Measurements from ENCODE around the gene INTS2. TPM values are rescaled to one million over a fixed set of nuclear protein-coding genes. Genes with fewer than 3 reads are reported as not detected.

Gene INTS2
- total RNA-seq, 4 donors from 2014 or later, result 8.3 to 17.8 (median 13.0) TPM

GRCh38 chr17:61856035-61856434 is 71.7 kb downstream of the INTS2 start:
- TF ChIP-seq EP300 (IDR thresholded peaks at IDR 0.05) (no peak), CTCF (IDR thresholded peaks at IDR 0.05) (no peak), POLR2A (IDR thresholded peaks at IDR 0.05) (no peak), POLR2AphosphoS5 (IDR thresholded peaks at IDR 0.05) (no peak)
- no peak for DNase-seq (ENCODE audit: low spot score in 2 of 2)
- Histone ChIP-seq H3K4me3 (no peak overlapping the region), H3K4me1 (no peaks in the 10 kb centered on the region), H3K27me3 (no peaks in the 10 kb centered on the region), H3K36me3 (no peaks in the 10 kb centered on the region), H3K9me3 (no peaks in the 10 kb centered on the region), H3K27ac (no peak overlapping the region)
- 97% methylated on average over 1 of the region's 1 CpG for WGBS

GRCh38 chr17:61852857-61853256 is 74.9 kb downstream of the INTS2 start:
- Histone ChIP-seq H3K9me3 (no peaks in the 10 kb centered on the region), H3K4me3 (no peak overlapping the region), H3K27me3 (no peaks in the 10 kb centered on the region), H3K4me1 (no peaks in the 10 kb centered on the region), H3K27ac (no peak overlapping the region), H3K36me3 (no peaks in the 10 kb centered on the region)
- no peak for DNase-seq (ENCODE audit: low spot score in 2 of 2)
- WGBS, result 100% methylated on average over 2 of the region's 2 CpGs
- TF ChIP-seq POLR2AphosphoS5 (IDR thresholded peaks at IDR 0.05) (no peak), CTCF (IDR thresholded peaks at IDR 0.05) (no peak), EP300 (IDR thresholded peaks at IDR 0.05) (no peak), POLR2A (IDR thresholded peaks at IDR 0.05) (no peak)

DNA sequence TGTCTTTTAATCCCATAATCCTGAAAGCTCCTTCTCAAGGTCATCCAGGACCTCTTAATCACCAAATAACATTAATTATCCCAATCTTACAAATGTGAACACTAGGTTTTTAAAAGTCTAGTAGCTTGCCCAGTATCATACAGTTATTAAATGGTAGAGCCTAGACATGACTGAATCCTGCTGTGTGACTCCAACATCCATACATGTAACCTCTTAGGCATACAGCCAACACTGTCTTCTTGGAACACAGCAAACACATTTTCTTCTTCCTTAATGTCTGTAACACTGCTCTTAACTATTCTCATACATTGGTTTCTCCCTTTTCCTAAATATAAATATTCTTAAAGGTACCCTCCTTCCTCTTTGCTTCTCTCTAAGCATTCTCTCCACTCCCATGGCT is 78.1 kb downstream of the INTS2 start:
- Histone ChIP-seq H3K9me3 (no peaks in the 10 kb centered on the region), H3K4me3 (no peak overlapping the region), H3K27ac (no peak overlapping the region), H3K36me3 (no peaks in the 10 kb centered on the region), H3K27me3 (no peaks in the 10 kb centered on the region), H3K4me1 (no peaks in the 10 kb centered on the region)
- DNase-seq (ENCODE audit: low spot score in 2 of 2), result no peak
- TF ChIP-seq POLR2AphosphoS5 (IDR thresholded peaks at IDR 0.05), result no peak
- no peak for TF ChIP-seq POLR2A (IDR thresholded peaks at IDR 0.05)
- no peak for TF ChIP-seq EP300 (IDR thresholded peaks at IDR 0.05)
- no peak for TF ChIP-seq CTCF (IDR thresholded peaks at IDR 0.05)

- no peak overlapping the region for H3K4me3 ChIP-seq
- H3K36me3 ChIP-seq, result no peaks in the 10 kb centered on the region
- H3K9me3 ChIP-seq, result no peaks in the 10 kb centered on the region
- H3K27me3 ChIP-seq, result no peaks in the 10 kb centered on the region
- no peak for DNase-seq (ENCODE audit: low spot score in 2 of 2)
- H3K4me1 ChIP-seq, result no peaks in the 10 kb centered on the region
- no peak for TF ChIP-seq CTCF (IDR thresholded peaks at IDR 0.05)
- no peak for TF ChIP-seq POLR2A (IDR thresholded peaks at IDR 0.05)
- no peak for TF ChIP-seq EP300 (IDR thresholded peaks at IDR 0.05)
- no peak for TF ChIP-seq POLR2AphosphoS5 (IDR thresholded peaks at IDR 0.05)
- WGBS, result 92% methylated on average over 2 of the region's 2 CpGs
- H3K27ac ChIP-seq, result no peak overlapping the region
Observed at GRCh38 chr17:61848896-61849295, 78.9 kb downstream of the INTS2 start.

DNA sequence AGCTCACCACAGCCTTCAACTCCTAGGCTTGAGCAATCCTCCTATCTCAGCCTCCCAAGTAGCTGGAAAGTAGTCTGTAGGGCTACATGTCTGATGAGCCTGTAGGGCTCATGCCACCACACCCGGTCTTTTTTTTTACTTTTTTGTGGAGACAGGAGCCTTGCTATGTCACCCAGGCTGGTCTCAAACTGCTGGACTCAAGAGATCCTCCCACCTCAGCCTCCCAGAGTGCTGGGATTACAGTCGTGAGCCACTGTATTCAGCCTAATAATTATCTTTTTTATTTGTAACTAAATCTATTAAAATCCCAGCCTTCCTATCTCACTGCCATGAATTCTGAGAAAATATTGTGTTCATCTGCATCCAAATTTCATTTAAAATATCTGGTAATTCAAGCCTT is 79.5 kb downstream of the INTS2 start:
- H3K27ac ChIP-seq, result no peak overlapping the region
- no peaks in the 10 kb centered on the region for H3K27me3 ChIP-seq
- H3K4me3 ChIP-seq, result no peak overlapping the region
- no peaks in the 10 kb centered on the region for H3K36me3 ChIP-seq
- 95% methylated on average over 2 of the region's 2 CpGs for WGBS
- DNase-seq (ENCODE audit: low spot score in 2 of 2), result no peak
- H3K4me1 ChIP-seq, result no peaks in the 10 kb centered on the region
- H3K9me3 ChIP-seq, result no peaks in the 10 kb centered on the region
- TF ChIP-seq CTCF (IDR thresholded peaks at IDR 0.05), result no peak
- TF ChIP-seq EP300 (IDR thresholded peaks at IDR 0.05), result no peak
- TF ChIP-seq POLR2AphosphoS5 (IDR thresholded peaks at IDR 0.05), result no peak
- TF ChIP-seq POLR2A (IDR thresholded peaks at IDR 0.05), result no peak

All from suprapubic skin (tissue), 4 donors.